CD4-positive, alpha-beta T cell treated with Interleukin-10 for 1 hour (primary cell): ENCODE results near the gene RASAL3.
"Not testable (repeated sequence)": the region's sequence is repeated elsewhere in the genome, so short reads cannot be mapped to it uniquely, and the experiment has no call there.

ENCODE experiments used
- DNase-seq: peaks from one replicate; pipeline ENCODE4 v3.0.0-alpha.2; 2020

The RASAL3 gene

GRCh38 chr19:15464394-15465385 is at the start of gene RASAL3:
Gene RASAL3, minus strand, starts transcription at chr19:15464544. Its CDS starts 186 bp downstream, at chr19:15464358.
- DNase-seq = peak; percentile 72

DNA sequence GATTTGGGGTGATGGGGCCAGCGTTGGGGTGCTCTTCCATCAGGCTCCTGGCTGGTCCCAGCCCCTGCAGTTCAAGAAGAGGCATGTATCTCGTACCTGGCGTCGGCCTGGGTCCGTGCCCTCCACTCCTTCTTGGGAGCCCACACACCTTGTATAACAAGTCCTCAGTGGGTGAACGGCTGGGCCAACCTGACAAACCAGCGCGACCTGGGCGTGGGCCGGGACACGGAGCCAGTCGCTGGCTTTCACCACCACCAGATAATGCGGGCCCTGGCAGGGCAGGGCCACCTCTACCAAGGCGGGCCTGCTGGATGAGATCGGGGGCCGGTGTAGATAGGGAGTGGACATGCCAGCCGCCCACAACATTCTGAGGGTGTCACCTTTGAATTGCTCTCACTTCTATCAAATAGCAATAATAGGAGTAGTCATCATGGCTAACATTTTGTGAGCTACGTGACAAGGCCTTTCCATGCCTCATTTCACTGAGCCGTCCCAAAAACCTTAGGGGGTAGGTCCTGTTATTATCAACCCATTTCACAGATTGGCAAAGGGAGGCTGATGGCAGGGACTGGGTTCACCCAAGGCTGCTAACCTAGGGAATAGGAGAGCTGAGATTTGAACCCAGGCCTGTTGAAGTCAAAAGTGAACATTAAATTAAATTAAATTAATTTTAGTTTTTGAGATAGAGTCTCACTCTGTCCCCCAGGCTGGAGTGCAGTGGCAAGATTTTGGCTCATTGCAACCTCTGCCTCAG is 47.5 kb upstream of the RASAL3 start:
- no peak for DNase-seq

DNA sequence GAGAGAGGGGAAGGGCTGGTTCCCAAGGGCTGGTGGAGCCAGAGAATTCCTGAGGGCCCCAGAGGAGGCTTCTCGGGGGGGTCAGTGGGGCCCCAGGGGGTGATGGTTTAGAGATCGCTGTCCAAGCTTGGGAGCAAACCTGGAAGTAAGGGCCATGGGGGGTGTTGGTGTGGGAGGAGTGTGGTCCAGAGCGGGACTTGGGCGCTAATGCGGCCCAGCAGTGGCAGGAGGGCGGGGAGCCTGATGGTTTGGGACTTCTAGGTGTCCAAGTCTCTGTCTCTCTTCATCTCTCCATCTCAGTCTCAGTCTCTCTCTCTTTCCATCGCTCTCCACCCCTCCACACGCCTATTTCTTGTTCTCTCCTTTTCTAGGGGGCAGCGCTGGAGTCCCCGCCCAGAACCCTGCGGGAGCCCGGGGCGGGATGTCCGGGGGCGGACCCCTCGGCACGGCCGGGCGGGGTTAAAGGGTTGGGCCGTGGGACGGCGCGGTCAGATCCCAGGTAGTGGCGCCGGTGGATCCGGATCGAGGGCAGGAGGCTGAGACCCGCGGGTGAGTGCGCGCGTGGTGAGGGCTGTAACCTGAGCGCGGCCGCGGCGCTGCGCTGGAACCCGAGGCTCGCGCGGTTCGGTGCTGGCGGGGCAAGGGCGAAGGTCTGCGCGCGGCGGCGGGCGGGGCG is 43.8 kb upstream of the RASAL3 start, which contains the start of gene CYP4F22:
TSS of gene CYP4F22 (plus strand) at position 491 of the 676 bp plus-strand sequence. CDS start 16,812 bp downstream, outside the sequence.
- peak; percentile 9 for DNase-seq

GRCh38 chr19:15507068-15508034 is 43.0 kb upstream of the RASAL3 start:
- no peak for DNase-seq

GRCh38 chr19:15506074-15506571 is 41.8 kb upstream of the RASAL3 start:
- no peak for DNase-seq

GRCh38 chr19:15502264-15502663 is 37.9 kb upstream of the RASAL3 start:
- no peak for DNase-seq

DNA sequence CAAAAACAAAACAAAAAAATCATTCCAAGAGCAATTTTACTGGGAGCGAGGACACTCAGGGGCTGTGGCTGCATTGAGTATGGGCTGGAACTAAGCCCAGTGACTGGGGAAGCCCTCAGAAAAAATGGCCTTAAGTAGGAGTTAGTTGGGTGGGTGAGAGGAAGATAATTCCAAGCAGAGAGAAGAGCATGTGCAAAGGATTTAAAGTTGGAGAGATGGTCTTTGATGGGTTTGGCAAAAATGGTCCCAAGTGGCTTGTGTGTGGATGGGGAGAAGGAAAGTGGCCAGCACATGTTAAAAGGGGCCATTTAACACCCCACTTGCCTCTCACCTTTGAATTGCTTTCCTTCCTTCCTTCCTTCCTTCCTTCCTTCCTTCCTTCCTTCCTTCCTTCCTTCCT is 37.3 kb upstream of the RASAL3 start:
- no peak for DNase-seq

- DNase-seq = no peak
Observed at GRCh38 chr19:15498910-15499309, 34.6 kb upstream of the RASAL3 start.

- no peak for DNase-seq
Observed at GRCh38 chr19:15498156-15498858, 34.0 kb upstream of the RASAL3 start.

DNA sequence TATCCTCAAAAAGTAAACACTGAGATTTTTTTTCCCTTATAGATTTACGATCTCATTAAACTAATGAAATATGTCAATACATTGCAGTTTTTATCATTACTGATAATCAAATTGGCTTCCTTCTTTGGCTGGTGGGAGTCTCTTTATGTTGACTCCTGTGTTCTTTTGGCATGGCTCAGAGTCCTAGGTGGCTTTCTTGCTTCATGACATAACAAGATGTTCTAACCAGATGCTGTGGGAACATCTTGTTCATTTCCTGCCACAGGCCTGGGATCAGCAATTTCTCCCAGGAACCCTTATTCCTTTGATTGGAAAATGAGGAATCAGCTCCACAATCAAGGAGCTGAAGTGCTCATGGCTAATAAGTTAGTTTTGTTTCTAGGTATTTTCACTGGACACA is 30.8 kb upstream of the RASAL3 start:
- DNase-seq = no peak

- DNase-seq = no peak
Observed at GRCh38 chr19:15488489-15489226, 24.3 kb upstream of the RASAL3 start.

DNA sequence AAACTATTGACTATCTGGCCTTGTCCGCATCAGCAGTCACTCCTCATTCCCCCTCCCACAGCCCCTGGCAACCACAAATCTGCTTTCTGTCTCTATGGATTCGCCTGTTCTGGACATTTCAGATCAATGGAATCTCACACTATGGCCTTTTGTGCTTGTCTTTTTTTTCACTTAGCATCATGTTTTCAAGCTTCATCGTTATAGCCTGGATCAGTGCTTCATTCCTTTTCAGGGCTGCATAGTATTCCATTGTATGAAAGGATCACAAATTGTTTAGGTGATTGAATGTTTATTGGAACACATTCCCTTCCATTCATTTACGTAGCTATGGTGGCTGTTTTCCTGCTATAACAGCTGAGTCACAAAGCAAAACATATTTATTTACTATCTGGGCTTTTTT is 22.7 kb upstream of the RASAL3 start:
- no peak for DNase-seq

DNA sequence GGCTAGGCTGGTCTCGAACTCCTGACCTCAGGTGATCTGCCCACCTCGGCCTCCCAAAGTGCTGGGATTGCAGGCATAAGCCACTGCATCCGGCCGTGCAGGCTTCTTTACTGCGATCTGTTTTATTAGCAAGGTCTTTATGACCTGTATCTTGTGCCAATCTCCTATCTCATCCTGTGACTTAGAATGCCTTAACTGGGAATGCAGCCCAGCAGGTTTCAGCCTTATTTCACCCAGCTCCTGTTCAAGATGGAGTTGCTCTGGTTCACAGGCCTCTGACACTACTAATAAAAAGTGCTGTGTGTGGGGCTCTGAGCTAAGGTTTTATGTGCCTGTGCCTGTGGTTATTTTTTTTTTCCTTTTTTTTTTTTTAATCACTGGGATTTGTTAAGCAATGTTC is 21.4 kb upstream of the RASAL3 start:
- DNase-seq = not testable (repeated sequence)

DNA sequence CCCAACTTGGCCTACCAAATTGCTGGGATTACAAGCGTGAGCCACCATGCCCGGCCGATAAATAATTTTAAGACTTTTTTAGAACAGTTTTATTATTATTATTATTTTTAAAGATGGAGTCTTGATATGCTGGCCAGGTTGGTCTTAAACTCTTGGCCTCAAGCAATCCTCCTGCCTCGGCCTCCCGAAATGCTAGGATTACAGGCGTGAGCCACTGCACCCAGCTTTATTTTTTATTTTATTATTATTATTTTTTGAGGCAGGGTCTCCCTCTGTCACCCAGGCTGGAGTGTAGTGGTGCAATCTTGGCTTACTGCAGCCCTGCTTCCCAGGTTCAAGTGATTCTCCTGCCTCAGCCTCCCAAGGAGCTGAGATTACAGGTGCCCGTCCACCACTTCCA is 16.7 kb upstream of the RASAL3 start:
- not testable (repeated sequence) for DNase-seq

DNA sequence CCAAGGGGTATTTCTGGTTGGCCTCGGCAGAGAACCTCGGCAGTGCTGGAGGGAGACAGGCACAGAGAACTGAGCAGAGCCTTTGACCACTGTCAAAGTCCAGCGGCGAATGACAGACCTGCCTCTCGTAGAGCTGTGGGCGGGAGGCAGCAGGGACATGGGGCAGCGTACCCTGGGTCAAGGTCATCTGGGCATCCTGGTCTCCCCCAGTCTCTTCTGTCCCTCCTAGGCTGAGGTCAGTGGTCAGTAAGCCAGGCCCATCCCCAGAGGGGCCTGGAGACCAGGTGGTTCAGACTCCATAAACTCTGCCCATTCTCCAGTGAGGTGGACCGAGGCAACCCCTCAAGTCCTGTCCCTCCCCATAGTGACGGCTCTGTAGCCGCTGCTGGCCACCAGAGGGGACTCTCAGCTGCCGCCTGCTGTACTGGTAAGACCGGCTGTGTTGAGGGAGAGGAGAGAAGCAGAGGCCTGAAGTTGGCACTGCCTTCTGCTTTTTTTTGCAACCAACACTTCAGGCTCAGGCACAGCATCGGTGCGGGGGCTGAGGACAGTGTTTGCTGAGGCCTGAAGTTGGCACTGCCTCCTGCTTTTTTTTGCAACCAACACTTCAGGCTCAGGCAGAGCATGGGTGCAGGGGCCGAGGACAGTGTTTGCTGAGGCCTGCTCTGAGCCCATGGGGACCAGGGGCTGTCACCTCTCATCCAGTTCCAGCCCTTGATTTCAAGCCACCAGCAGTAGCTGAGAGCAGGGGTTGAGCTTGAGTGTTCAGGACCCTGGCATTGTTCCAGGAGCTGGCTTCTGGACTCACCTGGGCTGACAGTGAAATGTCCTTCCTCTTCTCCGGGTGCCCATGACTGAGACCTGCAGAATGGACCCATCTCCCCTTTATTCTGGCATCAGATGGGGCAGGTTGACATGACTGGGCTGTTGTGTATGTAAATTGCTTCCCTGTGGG is 15.3 kb upstream of the RASAL3 start, which contains the start of gene PGLYRP2:
TSS of gene PGLYRP2 (minus strand) at position 111 of the 955 bp plus-strand sequence. CDS start 130 bp downstream, outside the sequence.
- no peak for DNase-seq

DNA sequence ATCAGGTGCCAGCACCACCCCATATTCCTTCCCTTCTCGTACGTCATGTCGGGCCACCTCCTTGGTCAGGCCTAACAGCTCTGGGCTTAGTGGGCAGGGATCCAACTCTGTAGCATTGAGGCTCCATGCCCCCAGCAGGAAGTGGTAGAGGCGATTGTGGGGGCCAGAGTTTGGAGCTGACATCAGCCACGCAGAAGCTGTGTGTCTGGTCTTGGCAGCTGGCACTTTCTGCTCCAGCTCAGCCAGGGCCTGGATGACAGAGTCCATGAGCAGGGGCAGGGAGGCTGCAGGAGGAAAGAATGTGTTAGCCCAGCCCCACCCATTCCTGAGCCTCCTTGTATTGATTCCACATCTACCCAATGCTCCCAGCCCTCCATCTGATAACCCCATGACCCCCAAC is 12.0 kb upstream of the RASAL3 start:
- DNase-seq = no peak

DNA sequence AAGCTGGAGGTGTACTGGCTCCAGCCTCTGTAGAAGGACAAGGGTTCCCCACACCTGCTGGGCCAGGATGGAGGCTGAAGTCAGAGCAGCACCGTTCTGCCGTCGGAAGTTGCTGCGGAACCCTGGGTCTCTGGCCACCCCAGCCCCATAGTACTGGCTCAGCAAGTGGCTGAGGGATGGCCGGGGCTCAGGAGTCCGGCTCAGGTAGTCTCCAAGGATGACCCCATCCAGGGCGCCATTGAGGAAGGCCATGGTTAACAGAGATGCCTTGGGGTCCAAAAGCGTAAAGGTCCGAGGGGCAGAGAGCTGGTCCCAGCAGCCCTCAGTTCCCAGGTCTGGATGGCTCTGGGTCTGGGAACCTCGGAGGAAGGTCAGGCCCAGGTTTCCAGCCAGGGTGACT is 11.3 kb upstream of the RASAL3 start:
- no peak for DNase-seq

GRCh38 chr19:15475169-15475568 is 10.8 kb upstream of the RASAL3 start:
- DNase-seq = no peak

- DNase-seq = not testable (repeated sequence)
Observed at GRCh38 chr19:15473821-15474220, 9.5 kb upstream of the RASAL3 start.
